Inflammatory macrophage treated with lipopolysaccharide for 4 hours (primary cell): ENCODE data around the gene RGS1.

Experiments
- DNase-seq: peaks from one replicate; pipeline ENCODE4 v3.0.0-alpha.2; 2020

Gene RGS1

DNA sequence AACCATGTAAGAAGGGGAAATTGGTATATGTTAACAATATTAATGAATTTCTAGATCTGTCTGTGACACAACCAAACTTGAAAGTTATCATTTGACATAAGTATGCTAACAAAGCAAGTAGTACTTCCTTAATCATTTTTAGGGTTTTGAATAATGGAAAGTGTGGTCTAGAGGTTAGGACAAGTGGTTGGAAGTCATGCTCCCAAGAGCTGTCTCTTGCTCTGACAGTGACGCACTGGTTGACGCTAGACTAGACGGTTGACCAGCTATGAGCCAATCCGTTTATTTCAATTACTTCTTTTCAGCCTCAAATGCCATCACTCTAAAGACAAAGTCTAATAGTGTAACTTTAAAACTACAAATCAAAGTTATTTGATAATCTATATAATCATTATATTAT lies 20.7 kb upstream of the RGS1 start:
- no peak for DNase-seq

DNA sequence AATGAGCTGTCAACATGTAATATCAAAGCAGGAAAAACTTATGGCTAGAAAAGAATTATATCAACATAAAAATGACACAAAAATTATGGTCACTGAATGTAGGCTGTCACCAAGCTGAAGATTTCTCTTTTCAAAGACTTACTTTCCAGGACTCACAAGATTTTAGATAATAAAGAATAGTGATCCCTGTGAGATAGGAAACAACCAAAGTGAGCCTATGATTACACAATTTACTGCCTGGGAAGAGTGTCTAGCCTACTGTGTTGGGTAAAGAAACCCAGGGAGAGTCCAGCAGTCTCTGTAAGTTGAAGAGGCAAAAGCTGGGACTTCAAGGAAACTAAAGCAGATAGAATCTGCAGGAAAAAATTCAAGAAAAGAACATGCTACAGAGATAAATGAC lies 20.2 kb upstream of the RGS1 start:
- DNase-seq, result no peak

DNA sequence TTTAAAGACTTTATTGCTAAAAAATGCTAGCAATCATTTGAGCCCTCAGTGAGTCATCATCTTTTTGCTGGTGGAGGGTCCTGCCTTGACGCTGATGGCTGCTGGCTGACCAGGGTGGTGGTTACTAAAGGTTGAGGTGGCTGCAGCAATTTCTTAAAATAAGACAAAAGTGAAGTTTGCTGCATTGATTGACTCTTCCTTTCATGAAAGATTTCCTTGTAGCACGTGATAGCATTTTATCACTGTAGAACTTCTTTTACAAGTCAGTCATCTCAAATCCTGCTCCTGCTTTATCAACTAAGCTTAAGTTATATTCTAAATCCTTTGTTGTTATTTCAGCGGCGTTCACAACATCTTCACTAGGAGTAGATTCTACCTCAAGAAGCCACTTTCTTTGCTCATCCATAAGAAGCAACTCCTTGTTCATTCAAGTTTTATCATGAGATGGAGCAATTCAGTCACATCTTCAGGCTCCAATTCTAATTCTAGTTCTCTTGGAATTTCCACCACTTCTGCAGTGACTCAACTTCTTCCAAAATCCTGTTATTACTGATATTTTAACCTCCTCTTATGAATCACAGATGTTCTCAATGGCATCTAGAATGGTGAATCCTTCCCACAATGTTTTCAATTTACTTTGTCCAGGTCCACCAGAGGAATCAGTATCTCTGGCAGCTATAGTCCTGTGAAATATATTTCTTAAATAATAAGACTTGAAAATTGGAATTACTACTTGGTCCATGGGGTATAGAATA lies 17.6 kb upstream of the RGS1 start:
- DNase-seq, result no peak

GRCh38 chr1:192559115-192560006 lies 16.2 kb upstream of the RGS1 start:
- DNase-seq, result no peak

DNA sequence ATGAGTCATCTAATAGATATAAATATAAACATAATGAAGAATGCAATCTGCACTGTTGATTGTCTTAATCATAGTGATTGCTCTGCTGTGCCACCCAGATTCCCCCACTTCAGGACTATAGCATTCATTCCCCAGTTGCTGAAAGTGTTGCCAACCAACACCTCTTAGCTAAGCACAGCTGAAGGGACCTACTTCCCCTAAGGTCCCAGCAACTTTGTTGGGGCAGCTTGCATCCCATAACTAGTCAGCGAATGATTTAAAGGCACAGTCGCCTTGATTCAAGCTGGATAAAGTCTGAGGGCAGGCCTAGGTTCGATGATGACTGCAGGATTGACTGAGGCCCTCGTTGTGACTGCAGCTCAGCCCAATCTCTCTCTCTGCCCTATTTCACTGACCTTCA lies 14.3 kb upstream of the RGS1 start:
- no peak for DNase-seq

GRCh38 chr1:192563129-192563528 lies 12.4 kb upstream of the RGS1 start:
- no peak for DNase-seq

DNA sequence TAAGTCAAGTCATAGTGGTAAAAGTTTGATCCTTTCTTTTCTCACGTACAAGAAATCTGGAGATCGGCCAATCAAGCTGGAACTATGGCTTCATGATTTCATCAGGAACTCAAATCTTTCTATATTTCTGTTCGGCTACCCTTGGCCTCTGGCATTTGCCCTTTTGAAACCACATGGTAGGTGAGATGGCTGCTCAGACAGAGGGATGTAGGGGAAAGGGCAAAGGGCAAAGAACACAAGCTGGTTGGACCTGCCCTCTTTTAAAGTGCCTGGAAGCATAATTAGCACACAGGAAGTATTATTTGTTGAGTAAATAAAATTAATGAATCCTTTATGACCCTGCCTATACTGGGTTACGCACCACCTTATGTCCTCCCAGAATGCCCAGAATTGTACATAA lies 11.5 kb upstream of the RGS1 start:
- no peak for DNase-seq

- no peak for DNase-seq
Observed at GRCh38 chr1:192565946-192566345, 9.6 kb upstream of the RGS1 start.

GRCh38 chr1:192566657-192567056 lies 8.9 kb upstream of the RGS1 start:
- DNase-seq, result peak; percentile 90

DNA sequence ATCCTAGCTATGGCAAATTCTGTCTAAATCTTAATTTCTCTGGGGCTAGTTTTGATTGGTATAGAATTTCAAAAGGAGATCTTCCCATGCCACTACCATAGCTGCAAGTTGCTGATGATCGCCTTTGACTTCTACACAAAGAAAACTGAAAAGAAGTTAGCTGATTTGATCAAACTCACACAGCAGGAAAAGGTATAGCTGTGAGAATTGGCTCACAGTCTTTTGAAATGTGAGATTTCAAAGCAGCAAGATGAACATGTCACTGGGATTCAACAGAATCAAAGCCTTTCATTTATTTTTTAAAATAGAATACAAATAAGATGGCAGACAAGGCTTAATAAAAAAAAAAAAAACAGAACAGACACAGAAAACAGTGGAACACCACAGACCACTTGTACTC lies 7.5 kb upstream of the RGS1 start:
- DNase-seq, result no peak

- no peak for DNase-seq
Observed at GRCh38 chr1:192571668-192572067, 3.9 kb upstream of the RGS1 start.

DNA sequence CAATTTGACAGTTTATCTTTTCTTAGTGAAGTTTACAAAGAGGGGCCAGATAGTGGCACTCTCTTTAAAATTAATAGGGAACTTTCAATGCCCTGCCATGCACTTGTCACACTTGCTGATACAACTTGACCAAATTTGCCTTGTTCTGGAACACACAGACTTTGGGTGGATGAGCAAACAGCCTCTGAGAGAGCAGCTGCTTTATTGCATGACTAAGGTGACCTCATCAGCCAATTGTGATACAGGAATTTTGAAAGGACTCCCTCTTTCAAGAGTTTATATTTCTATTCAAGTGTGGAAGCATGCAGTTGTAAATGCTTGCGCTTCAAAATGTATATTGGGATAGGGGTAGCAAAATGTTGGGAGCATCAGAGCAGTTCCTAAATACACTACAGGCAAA lies 2.1 kb upstream of the RGS1 start:
- peak; percentile 88 for DNase-seq

DNA sequence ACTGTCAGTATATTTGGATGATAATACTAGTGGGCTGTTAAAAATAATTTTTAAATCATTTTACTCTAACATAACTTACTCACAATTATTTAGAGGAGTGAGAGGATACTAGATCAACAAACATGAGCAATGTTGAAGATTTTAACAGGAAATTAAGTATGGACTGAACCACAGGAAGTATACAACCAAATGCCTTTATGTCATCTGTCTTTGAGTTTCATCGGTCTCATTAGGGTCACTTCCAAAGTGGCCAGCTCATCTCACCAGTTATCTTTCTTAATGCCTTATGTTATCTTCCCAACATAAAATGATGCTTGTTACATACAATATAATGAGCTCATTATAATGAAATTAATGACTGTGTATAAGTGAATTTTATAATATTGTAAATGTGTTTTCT lies 1.5 kb upstream of the RGS1 start:
- peak; percentile 51 for DNase-seq

- no peak for DNase-seq
Observed at GRCh38 chr1:192576190-192577144, 894 bp downstream of the RGS1 start.

DNA sequence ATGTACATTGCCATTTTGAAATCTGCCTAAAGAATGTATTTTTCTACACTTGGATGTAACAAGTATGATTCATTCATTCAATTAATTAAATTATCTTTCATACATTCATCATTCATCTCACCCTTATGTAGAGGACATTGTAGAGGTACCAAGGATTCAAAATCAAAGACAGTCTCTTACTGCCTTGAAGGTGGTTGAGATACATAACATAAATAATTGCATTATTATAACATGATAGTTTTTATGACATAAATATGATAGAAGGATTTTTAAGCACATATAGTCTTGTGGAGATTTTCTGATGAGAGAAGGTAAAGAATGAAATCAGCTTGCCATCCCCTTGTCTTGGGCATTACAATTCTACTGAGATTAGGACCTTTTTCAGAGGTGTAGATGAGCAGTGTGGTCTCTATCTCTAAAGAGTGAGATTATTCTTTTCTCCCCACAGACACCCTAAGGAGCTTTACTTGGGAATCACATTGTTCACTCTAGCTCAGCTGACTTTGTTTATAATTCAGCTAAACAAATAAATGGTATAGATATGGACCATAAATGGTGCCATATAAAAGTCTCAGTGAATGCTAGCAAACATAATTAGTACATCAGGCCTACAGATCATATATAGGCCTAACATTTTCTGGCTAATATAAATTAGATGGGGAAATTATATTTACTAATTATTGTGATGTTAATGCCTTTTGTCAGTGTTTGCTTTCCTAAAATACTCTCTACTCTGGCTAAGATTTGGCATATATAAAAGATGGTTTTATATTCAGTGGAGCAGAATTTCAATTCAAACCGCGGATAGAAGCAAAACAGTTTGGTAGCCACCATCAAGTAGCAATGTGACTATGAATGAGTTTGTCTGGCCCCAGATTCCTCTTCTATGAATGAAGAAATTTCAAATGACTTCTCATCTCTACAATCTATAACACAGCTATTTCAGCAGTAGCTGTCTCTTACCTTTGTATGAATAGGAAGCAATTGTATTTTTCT lies 1.9 kb downstream of the RGS1 start:
- DNase-seq, result no peak

GRCh38 chr1:192578144-192578909 lies 2.8 kb downstream of the RGS1 start:
- no peak for DNase-seq

GRCh38 chr1:192579010-192579738 lies 3.6 kb downstream of the RGS1 start:
- no peak for DNase-seq

DNA sequence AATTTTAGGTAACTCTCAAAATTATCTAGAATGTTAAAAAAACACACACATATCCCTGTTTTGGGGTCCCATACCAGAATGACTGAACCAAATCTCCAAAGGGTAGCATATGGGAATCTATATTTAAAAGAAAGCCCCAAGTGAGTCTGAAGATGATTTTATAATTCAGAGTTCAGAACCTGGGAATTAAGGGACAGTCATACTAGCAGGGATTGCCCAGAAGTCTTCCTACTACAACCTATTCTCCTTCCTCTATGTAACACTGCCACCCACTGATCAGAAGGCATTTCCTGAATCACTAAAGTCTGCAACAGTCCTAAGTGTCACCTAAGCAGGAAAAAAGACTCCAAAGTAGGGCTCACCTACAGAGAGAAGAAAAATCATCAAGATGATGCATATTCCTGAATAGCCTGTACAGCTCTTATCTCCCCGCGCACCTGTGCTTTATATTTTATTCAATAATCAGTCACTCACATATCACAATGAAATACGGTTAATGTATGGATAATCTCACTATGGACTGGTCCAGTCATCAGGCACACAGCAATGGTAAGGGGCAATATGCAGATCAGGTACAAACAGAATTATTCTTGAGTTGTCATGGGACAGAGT lies 4.9 kb downstream of the RGS1 start:
- peak; percentile 75 for DNase-seq

DNA sequence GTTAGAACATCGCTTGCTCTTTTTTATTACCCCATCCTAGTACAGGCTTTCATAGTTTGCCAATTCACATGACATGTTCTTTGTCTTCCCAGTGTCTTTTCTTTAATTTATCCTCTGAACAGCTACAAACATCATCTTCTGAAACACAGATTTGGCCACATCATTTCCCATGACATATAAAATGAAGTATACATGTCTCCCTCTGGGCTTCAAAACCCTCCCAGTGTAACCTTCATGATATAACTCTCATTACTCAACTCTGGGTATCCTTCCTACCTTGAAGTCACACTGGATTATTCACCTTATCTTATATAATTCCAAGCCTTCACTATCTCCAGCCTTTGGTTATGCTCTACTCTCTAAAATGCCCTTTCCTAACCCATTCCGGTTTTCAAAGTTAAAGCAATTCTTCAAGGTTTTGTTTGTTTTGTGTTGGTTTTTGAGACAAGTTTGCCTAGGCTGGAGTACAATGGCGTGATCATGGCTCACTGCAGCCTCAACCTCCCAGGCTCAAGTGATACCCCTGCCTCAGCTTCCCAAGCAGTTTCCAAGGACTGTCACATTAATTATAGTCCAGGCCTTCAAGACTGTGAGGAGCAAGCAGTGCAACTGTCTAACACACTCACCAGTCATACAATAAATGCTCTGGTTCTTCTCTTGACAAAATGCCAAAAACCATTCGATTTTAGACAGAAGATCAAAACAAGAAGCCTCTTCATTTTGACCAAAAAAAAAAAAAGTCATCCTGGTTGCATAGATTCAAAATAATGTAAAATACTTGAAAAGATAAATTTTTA lies 5.8 kb downstream of the RGS1 start:
- DNase-seq, result no peak
